Stimulated activated CD4-positive, alpha-beta T cell treated with anti-CD3 and anti-CD28 coated beads, Interleukin-2, amount 100 ng/mL, for 24 hours (primary cell): Measurements from ENCODE around the gene TAAR5.
"Not testable (repeated sequence)": the region's sequence is repeated elsewhere in the genome, so short reads cannot be mapped to it uniquely, and the experiment has no call there.

ENCODE experiments used
- DNase-seq, 2 donors: peaks; one replicate each; pipeline ENCODE4 v3.0.0-alpha.2; 2020

TAAR5 gene

DNA sequence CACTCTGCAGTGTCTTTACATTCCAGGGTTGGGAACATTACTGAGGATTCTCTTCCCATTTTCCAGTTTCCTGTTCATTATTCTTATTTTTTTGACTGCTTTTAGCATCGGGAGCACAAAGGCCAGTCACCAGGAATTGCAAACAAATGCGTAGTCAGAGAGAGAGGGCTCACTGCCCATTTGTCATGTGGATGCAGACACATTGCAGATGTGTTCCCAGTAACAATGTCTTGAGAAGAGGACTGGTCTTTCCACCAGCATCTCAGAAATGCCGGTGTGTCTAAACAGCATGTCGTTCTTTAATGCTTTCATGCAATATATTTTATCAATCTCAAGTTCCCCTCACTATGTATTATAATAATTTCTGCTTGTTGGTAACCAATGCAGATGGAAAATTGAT lies 20.4 kb downstream of the TAAR5 start:
- DNase-seq, result no peak

DNA sequence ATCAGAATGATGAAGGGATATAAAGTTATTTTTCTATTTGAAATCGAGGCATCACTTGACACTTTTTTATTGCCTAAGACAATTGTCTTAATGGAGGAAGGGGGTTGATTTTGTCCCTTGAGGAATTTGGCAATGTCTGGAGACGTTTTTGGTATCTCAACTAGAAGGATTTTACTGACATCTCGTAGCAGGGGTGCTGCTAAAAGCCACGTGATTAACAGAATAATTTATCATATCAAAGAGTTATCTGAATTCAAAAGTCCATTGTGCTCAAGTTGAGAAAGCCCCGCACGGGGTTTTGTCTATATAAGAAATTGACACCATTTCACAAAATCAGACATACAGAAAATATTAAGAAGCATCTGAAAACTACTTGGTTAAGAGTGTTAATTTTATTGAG lies 20.9 kb downstream of the TAAR5 start:
- DNase-seq, result no peak

DNA sequence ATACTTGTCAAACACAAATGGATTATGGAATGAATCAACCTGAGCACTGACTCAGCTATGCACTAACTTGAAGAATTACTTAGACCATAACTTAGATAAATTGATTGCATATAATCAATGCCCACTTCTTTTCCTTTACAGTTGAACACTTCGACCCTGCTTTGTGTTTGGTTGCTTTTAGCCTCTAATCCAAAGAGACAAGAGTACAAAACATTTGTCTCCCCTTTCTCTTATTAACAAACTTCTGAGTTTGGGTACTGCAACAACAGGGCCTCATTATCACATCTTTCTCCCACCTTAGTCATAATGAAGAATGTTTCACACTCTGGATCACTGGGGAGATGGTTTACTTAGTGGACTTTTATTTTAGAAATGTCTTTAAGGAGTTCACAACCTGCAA lies 22.0 kb downstream of the TAAR5 start:
- DNase-seq, result no peak

DNA sequence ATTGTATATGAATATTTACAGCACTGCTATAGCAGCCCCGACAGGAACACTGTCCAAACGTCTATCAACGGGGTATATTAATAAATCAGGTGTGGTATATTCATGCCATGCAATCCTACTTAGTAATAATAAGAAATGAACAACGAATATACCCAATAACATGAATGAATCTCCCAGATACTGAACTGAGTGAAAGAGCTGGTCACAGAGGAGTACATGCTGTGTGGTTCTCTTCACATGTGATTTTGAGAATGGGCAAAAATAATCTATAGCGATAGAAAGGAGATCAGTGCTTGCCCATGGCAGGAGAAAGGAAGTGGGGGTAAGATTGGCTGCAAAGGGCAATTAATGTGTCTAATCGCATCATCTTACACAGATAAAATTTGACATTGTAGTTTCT lies 23.1 kb downstream of the TAAR5 start:
- DNase-seq, result no peak

DNA sequence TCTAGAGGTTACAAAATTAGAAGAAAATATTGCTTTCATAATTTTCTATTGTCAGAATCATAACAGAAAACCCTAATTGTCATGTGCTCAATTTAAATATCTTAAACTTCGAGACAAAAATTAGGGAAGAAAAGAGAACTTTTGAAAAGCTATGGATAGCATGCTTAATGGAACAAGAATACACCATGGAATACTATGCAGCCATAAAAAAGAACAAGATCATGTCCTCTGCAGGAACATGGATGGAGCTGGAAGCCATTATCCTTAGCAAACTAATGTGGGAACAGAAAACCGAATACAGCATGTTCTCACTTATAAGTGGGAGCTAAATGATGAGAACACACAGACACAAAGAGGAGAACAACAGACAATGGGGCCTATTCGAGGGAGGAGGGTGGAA lies 29.5 kb downstream of the TAAR5 start:
- DNase-seq, result not testable (repeated sequence)

DNA sequence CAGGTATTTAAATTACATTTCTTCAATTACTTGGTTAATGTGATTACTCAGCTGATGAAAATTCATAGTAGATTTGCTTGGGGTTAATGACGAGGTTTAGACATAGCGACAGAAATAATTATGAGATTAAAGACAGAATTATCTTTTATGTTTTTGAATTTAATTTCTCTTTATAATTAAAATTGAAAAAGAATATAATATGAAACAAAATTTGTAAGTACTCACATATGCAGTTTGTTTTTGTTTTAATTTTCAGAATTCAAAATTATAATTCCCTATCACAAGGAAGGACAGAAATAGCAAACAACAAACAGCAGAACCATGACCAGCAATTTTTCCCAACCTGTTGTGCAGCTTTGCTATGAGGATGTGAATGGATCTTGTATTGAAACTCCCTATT lies 37.2 kb downstream of the TAAR5 start, which contains the start of gene TAAR8:
TSS of gene TAAR8 (plus strand) at position 301 of the 400 bp plus-strand sequence. CDS start at position 322, 21 bp downstream.
- DNase-seq, result no peak

DNA sequence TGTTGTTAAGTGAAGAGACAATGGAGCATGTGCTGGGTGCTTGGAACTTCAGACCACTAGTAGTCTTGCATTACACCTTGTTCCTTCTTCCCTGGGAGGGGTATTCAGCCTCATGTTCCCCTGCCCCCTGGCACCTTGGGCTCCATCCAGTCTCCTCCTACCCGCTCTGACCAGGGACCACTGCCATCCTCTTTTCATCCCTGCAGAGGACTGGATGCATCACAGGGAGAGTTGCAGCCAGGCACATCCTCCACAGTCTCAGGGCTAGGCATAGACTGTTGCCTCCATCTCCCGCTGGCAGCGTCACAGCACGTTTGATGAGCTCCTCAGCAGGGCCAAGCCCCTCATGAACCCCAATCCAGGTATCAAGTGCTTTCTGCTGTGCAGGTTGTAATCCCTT lies 38.3 kb downstream of the TAAR5 start:
- no peak for DNase-seq

DNA sequence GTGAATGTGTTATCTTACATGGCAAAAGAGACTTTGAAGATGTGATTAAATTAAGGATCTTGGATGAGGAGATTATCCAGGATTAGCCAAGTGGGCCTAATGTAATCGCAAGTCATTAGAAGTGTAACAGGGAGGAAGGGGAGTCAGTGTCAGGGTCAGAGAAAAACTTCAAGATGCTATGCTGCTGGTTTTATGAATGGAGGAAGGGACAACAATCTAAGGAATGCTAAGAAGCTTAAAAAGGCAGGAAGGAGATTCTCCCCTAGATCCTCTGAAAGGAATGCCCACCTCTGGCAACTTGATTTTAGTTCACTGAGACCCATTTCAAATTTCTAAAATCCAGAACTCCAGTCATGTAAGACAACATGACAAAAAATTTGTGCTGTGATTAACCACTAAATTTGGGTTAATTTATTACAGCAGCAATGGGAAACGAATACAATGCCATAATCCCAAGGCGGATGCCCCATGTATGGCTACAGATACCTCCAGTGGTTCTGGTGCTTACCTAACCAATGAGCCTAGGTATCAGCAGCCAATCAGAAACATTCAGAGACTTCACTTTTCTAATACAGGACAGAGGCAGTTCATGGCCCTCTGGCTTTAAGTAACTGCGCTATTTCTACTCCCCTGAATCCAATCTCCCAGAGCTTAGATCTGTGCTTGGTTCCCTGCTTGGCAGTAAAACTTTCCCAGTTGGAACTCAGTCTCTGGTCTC lies 40.6 kb downstream of the TAAR5 start:
- no peak for DNase-seq

DNA sequence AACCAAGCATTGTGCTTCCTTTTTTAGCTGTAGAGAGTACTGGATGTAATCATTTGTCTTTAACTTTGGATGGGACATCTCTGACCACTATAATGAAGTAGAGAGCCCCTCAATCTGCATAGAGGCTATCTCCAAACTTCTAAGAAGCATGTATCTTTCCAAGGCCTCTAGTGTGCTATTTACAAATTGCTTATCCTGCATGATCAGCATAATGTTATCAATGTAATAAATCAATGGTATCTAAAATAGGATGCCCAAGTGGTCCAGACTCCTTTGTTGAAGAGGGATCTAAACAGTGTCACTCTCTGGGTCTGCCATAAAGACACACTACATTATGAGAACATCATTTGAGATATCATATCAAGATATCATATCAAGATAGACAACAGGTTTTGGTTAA lies 44.7 kb downstream of the TAAR5 start:
- no peak for DNase-seq
